Common myeloid progenitor, CD34-positive (primary cell): ENCODE measurements around the gene ZMYND8.

Experiments
- CTCF ChIA-PET: fragments of 350-600 bp; sonication (Branson Sonifier 250); formaldehyde crosslinking; loops from one replicate; lab custom pipeline; 2021; ENCODE audit warnings: antibody characterized with exemption; lab: Charles Lee
- POLR2A ChIA-PET: fragments of 350-600 bp; sonication (Branson Sonifier 250); formaldehyde crosslinking; loops from one replicate; lab custom pipeline; 2021; ENCODE audit warnings: antibody characterized with exemption; lab: Charles Lee
- DNase-seq, 3 donors: peaks; one replicate each; pipeline versions ENCODE4 v3.0.0 to v3.0.0-alpha.2; 2013
- H3K27ac ChIP-seq, 2 experiments: 1 replicate in 1 of 2; 2 replicates in 1 of 2; pipeline ENCODE4 v1.7.0; 2013; ENCODE audit warnings: inconsistent platforms in 2 of 2, low read length in 2 of 2, mild to moderate bottlenecking in 2 of 2, low read depth in 1 of 2, moderate library complexity in 1 of 2; ENCODE audit not compliant: severe bottlenecking in 2 of 2, insufficient read depth in 1 of 2, poor library complexity in 1 of 2
- H3K27me3 ChIP-seq, 5 experiments: replicated peaks in 2 of 5; 1 replicate in 3 of 5; 2 replicates in 2 of 5; pipeline versions ENCODE4 v1.6.1 to v1.7.0; 2013; ENCODE audit warnings: low read length in 4 of 5, mild to moderate bottlenecking in 2 of 5, moderate library complexity in 2 of 5, inconsistent platforms in 1 of 5; ENCODE audit not compliant: insufficient read depth in 5 of 5, control insufficient read depth in 4 of 5
- H3K36me3 ChIP-seq, 4 experiments: 1 replicate in 2 of 4; 2 replicates in 2 of 4; pipeline versions ENCODE4 v1.6.1 to v1.7.0; 2013; ENCODE audit warnings: low read length in 3 of 4, control low read depth in 1 of 4, mild to moderate bottlenecking in 1 of 4; ENCODE audit not compliant: control insufficient read depth in 4 of 4, insufficient read depth in 4 of 4
- H3K4me1 ChIP-seq, 4 experiments: 1 replicate in 3 of 4; 2 replicates in 1 of 4; pipeline versions ENCODE4 v1.6.1 to v1.7.1; 2013; ENCODE audit warnings: low read length in 3 of 4, mild to moderate bottlenecking in 3 of 4, control low read depth in 1 of 4, inconsistent platforms in 1 of 4, moderate library complexity in 1 of 4; ENCODE audit not compliant: control insufficient read depth in 4 of 4, insufficient read depth in 4 of 4; ENCODE audit errors: control extremely low read depth in 1 of 4
- H3K4me3 ChIP-seq, 7 experiments: 1 replicate in 4 of 7; 2 replicates in 3 of 7; pipeline versions ENCODE4 v1.5.1 to v1.7.0; 2013; ENCODE audit warnings: mild to moderate bottlenecking in 7 of 7, low read length in 6 of 7, moderate library complexity in 6 of 7, inconsistent platforms in 2 of 7, low read depth in 2 of 7, control low read depth in 1 of 7; ENCODE audit not compliant: insufficient read depth in 4 of 7, control insufficient read depth in 1 of 7; ENCODE audit errors: extremely low read depth in 1 of 7
- H3K9me3 ChIP-seq, 5 experiments: 1 replicate in 4 of 5; 2 replicates in 1 of 5; pipeline versions ENCODE4 v1.6.1 to v1.7.1; 2013; ENCODE audit warnings: low read length in 4 of 5, mild to moderate bottlenecking in 2 of 5, inconsistent platforms in 1 of 5, low read depth in 1 of 5, moderate library complexity in 1 of 5; ENCODE audit not compliant: control insufficient read depth in 4 of 5, insufficient read depth in 2 of 5; ENCODE audit errors: control extremely low read depth in 1 of 5
- WGBS: methylation state at CpG from one replicate; pipeline ENCODE4 v1.1.5; 2013; ENCODE audit not compliant: insufficient coverage; 5-methylcytosine and 5-hydroxymethylcytosine counted together

ZMYND8 gene

DNA sequence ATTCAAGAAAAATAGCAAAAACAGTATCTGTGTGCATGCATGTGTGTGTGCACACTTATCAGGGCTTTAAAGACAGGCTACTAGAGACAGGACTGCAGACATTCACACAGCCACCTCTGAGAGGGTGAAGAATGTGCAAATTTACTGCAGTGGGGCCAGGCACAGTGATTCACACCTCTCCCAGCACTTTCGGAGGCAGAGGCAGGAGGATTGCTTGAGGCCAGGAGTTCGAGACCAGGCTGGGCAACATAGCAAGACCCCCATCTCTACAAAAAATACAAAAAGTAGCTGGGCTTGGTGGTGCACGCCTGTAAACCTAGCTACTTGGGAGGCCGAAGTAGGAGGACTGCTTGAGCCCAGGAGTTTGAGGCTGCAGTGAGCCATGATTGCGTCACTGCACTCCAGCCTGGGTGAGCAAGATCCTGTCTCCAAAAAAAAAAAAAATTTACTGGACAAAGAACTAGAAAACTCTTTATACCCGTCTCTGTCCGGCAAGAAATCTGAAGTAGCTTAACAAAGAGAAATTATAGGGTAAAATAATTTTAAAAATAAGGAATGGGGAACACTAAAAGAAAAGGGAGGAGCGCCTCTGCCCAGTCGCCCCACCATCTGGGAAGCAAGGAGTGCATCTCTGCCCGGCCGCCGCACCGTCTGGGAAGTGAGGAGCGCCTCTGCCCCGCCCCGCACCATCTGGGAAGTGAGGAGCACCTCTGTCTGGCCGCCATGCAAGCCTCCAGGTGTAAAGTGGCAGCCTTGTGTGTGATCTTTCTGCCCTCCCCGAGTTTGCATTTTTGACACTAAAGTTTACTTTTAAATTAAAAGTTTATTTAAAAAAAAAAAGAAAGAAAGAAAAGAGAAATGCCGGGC, 105.1 kb downstream of the ZMYND8 start:
- H3K9me3 ChIP-seq, result no peaks in the 10 kb centered on the region
- 97% methylated on average over 12 of the region's 19 CpGs for WGBS
- no peaks in the 10 kb centered on the region for H3K27me3 ChIP-seq
- no peak for DNase-seq
- ChIA-PET POLR2A (no interaction called here), CTCF (interaction anchor here (1.5 to 1.6 kb wide), 3 partner anchors 17 to 133 kb away, joined by 3 to 5 read pairs (median 4); no protein-coding TSS in a partner anchor)
- no peaks in the 10 kb centered on the region for H3K4me1 ChIP-seq
- H3K27ac ChIP-seq, result no peak overlapping the region
- no peak overlapping the region for H3K4me3 ChIP-seq
- H3K36me3 ChIP-seq, result peaks cover 31 to 82% (median 59%) of the 10 kb centered on the region in 4 experiments

DNA sequence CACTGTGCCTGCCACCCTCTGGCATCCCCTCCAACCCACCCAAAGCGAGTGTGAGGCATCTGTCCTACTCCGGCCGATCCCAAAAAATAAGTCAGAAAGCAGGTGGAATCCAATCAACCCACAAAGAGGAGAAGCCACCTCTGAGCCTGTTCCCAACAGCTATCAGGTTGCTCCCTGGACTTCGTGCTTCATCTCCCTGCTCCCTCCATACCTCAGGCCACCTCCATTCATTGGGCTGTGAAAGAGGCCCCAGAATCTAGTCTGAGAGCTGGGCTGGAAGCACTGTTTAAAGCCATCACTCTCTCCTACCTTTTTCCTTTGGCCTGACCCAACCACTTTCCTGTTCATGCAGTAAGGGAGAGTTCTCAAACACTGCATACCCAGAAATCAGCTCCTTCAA, 106.1 kb downstream of the ZMYND8 start:
- H3K36me3 ChIP-seq, result peaks cover 34 to 92% (median 67%) of the 10 kb centered on the region in 4 experiments
- H3K9me3 ChIP-seq, result no peaks in the 10 kb centered on the region
- ChIA-PET CTCF (interaction anchor here (1.1 to 1.6 kb wide), 4 partner anchors 16 to 134 kb away, joined by 3 to 5 read pairs (median 4); no protein-coding TSS in a partner anchor), POLR2A (interaction anchor here (0.6 kb wide), 1 partner anchor 27 kb away, joined by 5 read pairs; no protein-coding TSS in a partner anchor)
- WGBS, result 100% methylated on average over 3 of the region's 4 CpGs
- no peak for DNase-seq
- H3K4me1 ChIP-seq, result no peaks in the 10 kb centered on the region
- no peaks in the 10 kb centered on the region for H3K27me3 ChIP-seq
- no peak overlapping the region for H3K27ac ChIP-seq
- no peak overlapping the region for H3K4me3 ChIP-seq

- H3K36me3 ChIP-seq, result peaks cover 34 to 95% (median 70%) of the 10 kb centered on the region in 4 experiments
- ChIA-PET CTCF (interaction anchor here (1.1 to 1.6 kb wide), 4 partner anchors 16 to 134 kb away, joined by 3 to 5 read pairs (median 4); no protein-coding TSS in a partner anchor), POLR2A (interaction anchor here (0.6 kb wide), 1 partner anchor 27 kb away, joined by 5 read pairs; no protein-coding TSS in a partner anchor)
- WGBS, result 94% methylated on average over 4 of the region's 4 CpGs
- no peak overlapping the region for H3K27ac ChIP-seq
- H3K4me1 ChIP-seq, result no peaks in the 10 kb centered on the region
- H3K4me3 ChIP-seq, result no peak overlapping the region
- no peaks in the 10 kb centered on the region for H3K27me3 ChIP-seq
- no peaks in the 10 kb centered on the region for H3K9me3 ChIP-seq
- no peak for DNase-seq
Observed at GRCh38 chr20:47249913-47250312, 106.6 kb downstream of the ZMYND8 start.

- H3K36me3 ChIP-seq, result peaks cover 33 to 94% (median 66%) of the 10 kb centered on the region in 4 experiments
- CTCF ChIA-PET, result interaction anchor here (0.9 to 1.2 kb wide), 3 partner anchors 10 to 136 kb away, joined by 3 to 5 read pairs (median 3); no protein-coding TSS in a partner anchor
Observed at GRCh38 chr20:47248448-47248966, 108.0 kb downstream of the ZMYND8 start.

DNA sequence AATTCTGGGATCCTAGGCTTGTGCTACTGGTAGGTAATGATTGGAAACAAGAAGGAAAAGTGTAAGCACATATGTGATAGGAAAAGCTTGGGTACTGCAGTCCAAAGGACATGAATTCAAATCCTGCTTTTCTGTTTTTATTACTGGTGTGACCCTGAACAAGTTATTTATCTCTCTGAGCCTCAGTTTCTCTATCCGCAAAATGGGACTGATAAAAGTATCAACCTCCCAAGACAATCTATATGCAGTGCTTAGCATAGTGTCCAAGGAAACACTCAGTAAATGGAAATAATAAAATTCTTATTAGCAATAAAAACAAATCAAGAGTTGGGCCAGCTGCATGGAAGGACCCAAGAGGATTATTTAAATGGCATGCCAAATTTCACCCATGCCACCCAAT, 108.5 kb downstream of the ZMYND8 start:
- POLR2A ChIA-PET, result interaction anchor here (0.6 kb wide), 1 partner anchor 25 kb away, joined by 3 read pairs; no protein-coding TSS in a partner anchor
- CTCF ChIA-PET, result interaction anchor here (1.2 kb wide), 1 partner anchor 24 kb away, joined by 3 read pairs; no protein-coding TSS in a partner anchor
- Histone ChIP-seq H3K36me3 (peaks cover 37 to 94% (median 68%) of the 10 kb centered on the region in 4 experiments), H3K27ac (no peak overlapping the region), H3K4me3 (no peak overlapping the region), H3K27me3 (no peaks in the 10 kb centered on the region), H3K9me3 (no peaks in the 10 kb centered on the region), H3K4me1 (no peaks in the 10 kb centered on the region)
- no peak for DNase-seq
- WGBS, result no CpG with 5 or more reads among the region's 1 CpG

More at GRCh38 chr20:47248448-47248966, 108.0 kb downstream of the ZMYND8 start:
- H3K27me3 ChIP-seq, result no peaks in the 10 kb centered on the region
- no peaks in the 10 kb centered on the region for H3K9me3 ChIP-seq
- POLR2A ChIA-PET, result interaction anchor here (0.6 kb wide), 1 partner anchor 24 kb away, joined by 3 read pairs; no protein-coding TSS in a partner anchor
- DNase-seq, result no peak
- no peaks in the 10 kb centered on the region for H3K4me1 ChIP-seq
- H3K4me3 ChIP-seq, result no peak overlapping the region
- 90% methylated on average over 4 of the region's 6 CpGs for WGBS
- H3K27ac ChIP-seq, result no peak overlapping the region

GRCh38 chr20:47246061-47246777, 110.3 kb downstream of the ZMYND8 start:
- POLR2A ChIA-PET, result no interaction called here
- no peak overlapping the region for H3K27ac ChIP-seq
- WGBS, result 98% methylated on average over 17 of the region's 18 CpGs

More at GRCh38 chr20:47246061-47246777, 110.3 kb downstream of the ZMYND8 start:
- Histone ChIP-seq H3K4me1 (no peaks in the 10 kb centered on the region), H3K36me3 (peaks cover 37 to 95% (median 71%) of the 10 kb centered on the region in 4 experiments), H3K9me3 (no peaks in the 10 kb centered on the region), H3K4me3 (no peak overlapping the region), H3K27me3 (no peaks in the 10 kb centered on the region)
- no peak for DNase-seq
- CTCF ChIA-PET, result no interaction called here
